ENCODE data around the gene MBD3L3.
"Not testable (repeated sequence)": the region's sequence is repeated elsewhere in the genome, so short reads cannot be mapped to it uniquely, and the experiment has no call there.

The MBD3L3 gene

DNA sequence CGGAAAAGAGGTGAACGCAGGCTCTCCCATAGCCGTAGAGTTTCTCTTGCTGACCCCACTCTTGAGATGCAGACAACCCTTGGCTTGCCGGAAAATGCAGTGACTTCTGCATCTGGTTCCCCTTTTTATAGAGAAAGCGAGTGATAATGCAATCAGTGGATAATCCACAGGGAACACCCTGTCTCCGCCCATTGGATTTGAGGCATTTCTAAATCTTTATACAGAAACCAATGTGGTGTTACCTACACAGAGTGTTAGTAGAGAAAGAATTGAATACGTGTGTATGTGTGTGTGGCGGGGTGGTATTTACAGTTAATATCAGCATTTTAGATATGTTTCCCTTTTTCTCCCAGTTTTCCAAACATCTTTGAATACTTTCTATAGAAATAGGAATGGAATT, at the start of gene MBD3L3:
MBD3L3 (minus strand) TSS at position 101 of the 400 bp plus-strand sequence; CDS start at position 30, 71 bp downstream.
- DNase-seq (ENCODE audit: low read depth), result not testable (repeated sequence)

DNA sequence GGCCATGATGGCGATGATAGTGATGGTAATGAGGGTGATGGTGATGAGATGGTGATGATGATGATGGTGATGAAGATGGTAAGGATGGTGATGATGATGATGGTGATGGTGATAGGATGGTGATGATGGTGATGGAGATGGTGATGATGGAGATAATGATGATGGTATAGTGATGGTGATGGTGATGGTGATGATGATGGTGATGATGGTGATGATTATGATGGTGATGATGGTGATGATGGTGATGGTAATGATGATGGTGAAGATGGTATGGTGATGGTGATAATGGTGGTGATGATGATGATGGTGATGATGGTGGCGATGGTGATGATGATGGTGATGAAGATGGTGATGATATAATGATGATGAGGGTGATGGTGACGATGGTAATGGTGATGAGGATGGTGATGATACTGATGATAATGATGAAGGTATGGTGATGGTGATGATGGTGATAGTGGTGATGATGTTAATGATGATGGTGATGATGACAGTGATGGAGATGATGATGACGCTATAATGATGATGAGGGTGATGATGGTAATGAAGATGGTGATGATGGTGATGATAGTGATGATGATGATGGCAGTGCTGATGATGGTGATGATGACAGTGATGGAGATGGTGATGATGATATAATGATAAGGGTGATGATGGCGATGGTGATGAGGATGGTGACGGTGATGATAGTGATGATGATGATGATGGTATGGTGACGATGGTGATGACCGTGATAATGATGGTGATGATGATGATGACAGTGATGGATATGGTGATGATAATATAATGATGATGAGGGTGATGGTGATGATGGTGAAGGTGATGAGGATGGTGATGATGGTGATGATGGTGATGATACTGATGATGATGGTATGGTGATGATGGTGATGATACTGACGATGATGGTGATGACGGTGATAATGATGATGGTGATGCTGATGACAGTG, 48.5 kb upstream of the MBD3L3 start:
- no peak for DNase-seq (ENCODE audit: low read depth)

DNA sequence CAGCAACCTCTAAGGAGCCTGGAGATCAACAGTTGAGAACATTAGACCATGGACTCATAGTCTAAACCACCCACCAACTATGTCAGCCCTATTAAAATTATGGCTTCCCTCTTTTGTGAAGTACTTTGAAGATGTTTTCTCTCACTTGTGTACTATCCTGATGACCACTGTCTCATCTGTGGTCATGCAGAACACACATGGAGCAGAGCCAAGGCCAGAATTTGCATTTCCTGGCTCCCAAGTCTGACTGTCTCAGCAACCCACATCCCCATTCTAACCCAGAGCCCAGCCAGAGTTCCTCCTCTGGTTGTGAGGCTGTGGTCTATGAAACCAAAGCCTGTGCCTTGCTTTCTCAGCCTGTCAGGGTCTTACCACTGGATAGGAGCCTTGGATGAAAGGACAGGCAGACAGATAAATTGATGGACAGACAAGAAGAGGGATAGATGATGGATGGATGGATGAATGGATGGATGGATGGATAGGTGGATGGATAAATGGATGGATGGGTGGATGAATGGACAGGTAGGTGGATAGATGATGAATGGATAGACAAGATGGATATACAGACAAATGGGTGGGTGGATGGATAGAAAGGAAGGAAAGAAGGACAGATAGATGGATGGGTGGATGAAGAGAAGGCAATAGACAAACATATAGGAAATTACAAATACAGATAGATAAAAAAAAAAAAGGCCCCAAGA, 46.4 kb upstream of the MBD3L3 start:
- DNase-seq (ENCODE audit: low read depth), result no peak

DNA sequence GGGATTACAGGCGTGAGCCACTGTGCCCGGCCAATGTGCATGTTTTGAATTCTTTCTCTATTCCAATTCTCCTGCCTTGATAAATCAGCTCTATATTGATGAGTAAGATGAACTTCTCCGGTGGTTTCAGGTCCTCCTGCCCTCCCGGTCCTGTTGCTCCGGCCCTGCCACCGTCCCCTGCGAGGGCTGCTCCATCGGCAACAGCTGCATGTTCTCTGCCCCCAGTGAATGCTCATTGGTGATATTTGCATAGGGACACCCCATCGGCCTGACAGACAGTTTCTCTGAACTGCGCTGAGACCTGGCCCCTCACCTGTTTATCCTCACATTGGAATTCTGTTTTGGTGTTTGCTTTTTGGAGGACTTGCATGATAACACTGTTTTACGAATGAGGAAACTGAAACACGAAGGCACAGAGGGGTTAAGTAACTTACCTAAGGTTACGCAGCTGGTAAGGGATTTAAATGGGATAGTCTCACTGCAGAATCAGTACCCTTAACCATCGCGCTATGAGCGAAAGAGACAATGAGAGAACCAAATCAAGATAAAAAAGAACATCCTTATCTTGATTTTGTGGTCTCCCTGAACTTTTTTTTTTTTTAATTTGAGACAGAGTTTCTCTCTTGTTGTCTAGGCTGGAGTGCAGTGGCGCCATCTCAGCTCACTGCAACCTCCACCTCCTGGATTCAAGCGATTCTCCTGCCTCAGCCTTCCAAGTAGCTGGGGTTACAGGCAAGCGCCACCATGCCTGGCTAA, 43.2 kb upstream of the MBD3L3 start:
- no peak for DNase-seq (ENCODE audit: low read depth)

DNA sequence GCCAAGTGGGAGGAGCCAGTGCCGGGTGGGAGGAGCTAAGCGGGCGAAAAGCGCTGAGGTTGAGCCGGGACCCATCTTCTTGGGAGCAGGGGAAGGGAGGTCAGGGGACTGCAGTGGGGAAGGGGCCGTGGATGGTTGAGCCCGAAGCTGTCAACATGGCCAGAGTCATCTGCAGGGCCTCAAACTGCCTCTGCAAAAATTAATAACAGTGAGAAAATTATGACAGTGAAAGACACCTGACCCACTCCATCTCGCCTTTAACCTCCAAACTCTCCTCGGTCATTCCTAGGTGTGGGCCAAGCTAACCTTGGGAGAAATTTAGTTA, 41.1 kb upstream of the MBD3L3 start:
- DNase-seq (ENCODE audit: low read depth), result no peak

DNA sequence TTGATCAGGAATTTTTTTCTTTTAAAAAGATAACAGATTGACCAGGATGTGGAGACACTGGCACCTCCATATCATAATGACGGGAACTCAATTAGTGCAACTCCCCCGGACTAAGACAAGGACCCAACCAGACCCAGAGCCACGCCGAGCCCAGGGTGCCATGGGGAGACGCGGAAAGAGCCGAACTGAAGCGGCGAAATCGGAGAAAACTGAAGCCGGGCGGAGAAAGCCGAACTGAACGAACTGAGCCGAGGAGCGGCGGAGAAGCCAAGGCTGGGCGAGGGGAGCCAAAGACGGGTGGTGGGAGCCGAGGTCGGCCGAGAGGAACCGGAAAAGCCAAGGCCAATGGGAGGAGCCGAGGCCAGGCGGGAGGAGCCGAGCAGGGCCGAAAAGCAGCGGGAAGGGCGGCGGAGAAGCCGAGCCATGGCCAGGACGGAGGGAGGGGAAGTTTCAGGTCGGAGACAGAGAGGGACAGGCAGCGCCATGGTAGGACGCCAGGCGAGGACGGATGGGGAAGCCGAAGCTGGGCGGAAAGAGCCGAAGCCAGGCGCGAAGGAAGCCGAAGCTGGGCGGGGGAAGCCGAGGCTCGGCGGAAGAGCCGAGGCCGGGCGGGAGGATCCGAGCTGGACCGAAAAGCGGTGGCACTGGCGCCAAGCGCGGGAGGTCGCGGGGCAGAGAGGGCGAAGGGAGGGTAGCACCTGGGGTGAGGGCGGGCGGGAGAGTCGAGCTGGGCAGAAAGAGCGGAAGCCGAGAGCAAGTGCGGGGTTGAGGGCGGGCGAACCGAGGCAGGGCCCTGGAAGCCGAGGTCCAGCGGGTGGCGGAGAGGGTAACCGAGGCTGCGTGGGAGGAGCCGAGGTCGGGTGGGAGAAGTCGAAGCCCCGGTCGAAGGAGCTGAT, 40.5 kb upstream of the MBD3L3 start:
- DNase-seq (ENCODE audit: low read depth), result peak; percentile 87

DNA sequence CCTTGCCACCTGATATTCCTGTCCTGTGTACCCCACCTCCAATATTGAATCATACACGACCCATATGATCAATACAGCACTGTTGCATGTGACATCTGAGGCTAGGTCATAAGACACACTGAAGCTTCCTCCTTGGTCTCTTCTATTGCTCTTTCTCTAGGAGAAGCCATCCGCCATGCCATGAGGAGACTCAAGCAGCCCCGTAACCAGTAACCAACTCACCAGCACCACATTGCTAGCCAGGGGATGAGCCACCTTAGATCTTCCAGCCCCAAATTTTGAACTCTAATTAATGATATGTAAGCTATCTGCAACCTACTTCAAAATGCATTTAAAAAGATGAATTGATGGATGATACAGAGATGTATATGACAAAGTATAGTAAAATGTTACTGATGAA, 39.6 kb upstream of the MBD3L3 start:
- no peak for DNase-seq (ENCODE audit: low read depth)

DNA sequence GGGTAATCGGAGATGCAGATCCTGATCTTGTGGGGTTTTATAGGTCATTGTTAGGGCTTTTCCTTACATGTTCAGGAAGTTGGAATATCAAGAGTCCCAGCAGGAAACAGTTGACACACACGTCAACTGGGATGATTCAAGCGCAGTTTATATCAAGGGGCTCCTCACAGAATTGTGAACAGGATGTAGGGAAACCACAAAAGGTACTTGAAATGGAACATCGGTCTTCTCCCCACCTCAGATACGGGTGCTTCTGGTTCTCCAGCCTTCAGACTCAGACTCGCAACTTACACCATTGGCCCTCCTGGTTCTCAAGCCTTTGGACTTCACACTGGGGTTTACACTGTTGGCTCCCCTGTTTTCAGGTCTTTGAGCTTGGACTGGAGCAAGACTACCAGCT, 30.5 kb upstream of the MBD3L3 start:
- no peak for DNase-seq (ENCODE audit: low read depth)

DNA sequence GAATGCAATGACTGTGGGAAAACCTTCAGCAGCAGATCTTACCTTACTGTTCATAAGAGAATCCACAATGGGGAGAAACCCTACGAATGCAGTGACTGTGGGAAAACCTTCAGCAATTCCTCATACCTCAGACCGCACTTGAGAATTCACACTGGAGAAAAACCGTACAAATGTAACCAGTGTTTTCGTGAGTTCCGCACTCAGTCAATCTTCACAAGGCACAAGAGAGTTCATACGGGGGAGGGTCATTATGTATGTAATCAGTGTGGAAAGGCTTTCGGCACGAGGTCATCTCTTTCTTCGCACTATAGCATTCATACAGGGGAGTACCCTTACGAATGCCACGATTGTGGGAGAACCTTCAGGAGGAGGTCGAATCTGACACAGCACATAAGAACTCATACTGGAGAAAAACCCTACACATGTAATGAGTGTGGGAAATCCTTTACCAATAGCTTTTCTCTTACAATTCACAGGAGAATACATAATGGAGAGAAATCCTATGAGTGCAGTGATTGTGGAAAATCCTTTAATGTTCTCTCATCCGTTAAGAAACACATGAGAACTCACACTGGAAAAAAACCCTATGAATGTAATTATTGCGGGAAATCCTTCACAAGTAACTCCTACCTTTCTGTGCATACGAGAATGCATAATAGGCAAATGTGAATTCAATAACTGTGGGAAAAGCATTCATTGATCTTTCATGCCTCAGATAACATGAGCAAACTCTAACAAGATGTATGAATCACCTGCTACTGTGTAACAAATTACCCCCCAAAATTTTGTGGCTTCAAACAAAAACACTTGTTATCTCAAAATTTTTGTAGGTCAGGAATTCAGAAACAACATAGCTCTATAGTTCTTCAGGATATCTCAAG, 24.8 kb upstream of the MBD3L3 start:
- DNase-seq (ENCODE audit: low read depth), result peak; percentile 38

DNA sequence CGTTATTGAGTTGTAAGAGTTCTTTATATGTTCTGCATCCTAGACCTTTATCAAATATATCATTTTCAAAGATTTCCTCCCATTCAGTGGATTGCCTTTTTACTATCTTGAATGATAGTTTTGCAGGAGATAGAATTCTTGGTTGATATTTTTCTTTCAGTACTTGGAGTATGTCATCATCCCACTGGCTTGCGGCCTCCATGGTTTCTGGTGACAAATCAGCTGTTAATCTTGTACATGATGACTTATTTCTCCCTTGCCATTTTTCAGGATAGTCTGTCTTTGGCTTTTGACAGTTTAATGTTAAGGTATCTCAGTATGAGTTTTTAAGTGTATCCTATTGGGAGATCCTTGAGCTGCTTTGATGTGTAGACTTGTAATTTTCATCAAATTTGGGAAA, 19.5 kb upstream of the MBD3L3 start:
- no peak for DNase-seq (ENCODE audit: low read depth)

DNA sequence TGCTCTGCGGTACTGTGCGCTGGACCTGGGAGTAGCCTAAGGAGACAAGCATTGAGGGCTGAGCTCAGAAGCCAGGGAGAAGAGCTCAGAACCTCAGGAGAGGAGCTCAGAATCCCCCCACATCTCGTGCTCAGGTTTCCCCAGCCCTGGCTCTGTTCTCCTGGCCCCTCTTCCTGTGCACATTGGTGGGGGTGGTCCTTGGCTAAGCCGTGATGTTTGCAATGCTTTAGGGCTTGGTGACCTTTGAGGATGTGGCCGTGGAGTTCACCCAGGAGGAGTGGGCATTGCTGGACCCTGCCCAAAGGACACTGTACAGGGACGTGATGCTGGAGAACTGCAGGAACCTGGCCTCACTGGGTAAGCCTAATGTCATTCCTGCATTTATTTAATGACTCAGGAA, 17.7 kb upstream of the MBD3L3 start:
- DNase-seq (ENCODE audit: low read depth), result no peak

DNA sequence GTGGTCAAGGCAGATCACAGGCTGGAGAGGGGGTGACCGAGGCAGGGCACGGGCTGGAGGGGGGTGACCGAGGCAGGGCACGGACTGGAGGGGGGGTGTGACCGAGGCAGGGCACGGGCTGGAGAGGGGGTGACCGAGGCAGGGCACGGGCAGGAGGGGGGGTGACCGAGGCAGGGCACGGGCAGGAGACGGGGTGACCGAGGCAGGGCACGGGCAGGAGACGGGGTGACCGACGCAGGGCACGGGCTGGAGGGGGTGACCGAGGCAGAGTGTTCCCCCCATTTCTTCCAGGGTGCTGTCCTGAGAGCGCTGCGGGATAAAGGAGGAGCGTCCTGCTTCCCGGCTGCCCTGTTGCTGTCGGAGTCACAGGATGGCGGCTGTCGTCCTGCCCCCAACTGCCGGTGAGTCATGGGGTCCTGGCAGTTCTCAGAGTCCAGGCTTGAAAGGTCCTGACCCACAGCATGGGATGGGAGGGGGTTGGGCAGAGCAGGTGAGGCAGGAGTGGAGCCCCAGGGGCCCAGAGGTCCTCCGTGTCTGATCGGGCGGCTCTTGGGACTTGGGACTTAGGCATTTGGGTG, 16.3 kb upstream of the MBD3L3 start:
- DNase-seq (ENCODE audit: low read depth), result no peak

DNA sequence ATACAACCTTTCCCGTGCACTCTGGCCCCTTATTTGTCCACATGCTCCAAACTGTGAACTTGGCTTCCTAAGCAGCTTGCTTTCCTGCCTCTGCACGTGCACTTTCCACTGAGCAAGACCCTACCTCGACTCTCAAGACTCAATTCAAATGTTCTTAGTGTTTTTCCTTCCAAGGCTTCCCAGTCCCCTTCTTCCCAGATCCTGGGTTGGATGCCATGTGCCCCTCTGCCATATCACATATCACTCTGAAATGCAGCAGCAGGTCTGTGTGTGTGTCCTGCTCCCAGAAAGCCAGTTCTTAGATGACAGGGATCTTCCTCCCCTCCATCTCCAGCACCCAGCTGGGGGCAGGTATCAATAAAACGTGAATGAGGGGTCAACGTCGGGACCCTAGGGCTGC, 14.1 kb upstream of the MBD3L3 start:
- no peak for DNase-seq (ENCODE audit: low read depth)

DNA sequence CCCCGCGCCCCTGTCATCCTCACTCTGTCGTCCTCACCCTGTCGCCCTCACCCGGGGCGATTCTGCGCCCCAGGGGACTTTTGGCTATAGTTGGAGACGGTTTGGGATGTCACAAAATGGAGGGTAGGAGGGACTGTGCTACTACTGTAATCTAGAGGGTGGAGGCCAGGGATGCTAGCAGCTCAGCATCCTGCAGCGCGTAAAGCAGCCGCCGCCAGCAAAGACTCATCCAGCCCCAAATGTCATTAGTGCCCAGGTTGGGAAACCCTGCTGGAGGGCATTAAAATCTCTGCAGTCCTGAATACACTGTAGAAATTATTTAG, 11.4 kb upstream of the MBD3L3 start:
- peak; percentile 12 for DNase-seq (ENCODE audit: low read depth)

DNA sequence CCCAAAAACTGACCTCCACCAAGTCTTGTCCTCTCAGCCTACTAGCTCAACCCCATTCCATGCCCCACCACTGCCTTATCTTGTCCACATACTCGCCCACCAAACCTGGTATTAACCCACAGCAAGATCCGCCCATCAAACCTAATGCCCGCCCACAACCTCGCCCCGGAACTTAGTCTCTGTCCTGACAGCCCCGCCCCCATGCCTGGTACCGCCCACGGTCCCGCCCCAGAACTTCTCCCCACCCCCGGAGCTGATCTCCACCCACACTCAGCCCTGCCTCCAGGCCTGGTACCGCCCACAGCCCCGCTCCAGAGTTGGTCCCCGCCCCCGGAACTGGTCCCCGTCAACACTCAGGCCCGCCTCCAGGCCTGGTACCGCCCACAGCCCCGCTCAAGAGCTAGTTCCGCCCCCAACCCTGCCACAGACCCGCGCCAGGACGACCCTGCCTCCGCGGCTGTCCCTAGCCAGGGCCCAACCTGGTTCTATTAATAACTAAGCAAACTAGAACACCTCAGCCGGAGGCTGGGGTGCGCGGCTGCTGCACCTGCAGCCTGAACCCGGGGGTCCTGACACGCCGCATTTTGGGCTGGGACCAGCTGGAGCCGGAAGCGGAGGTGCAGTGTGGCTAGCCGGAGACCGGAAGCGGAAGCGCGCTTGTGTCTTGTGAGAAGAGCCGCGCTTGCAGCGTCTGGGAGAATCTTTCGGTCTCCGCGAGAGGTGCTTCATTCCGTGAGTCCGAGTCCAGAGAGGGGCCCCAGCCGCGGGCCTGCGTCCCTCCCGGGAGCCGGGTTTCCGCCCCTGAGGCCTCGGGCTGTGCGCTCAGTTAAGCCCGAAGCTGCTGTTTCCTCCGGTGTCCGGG, 10.8 kb upstream of the MBD3L3 start, which contains the start of gene ZNF557:
ZNF557 (plus strand) TSS at position 662 of the 862 bp plus-strand sequence. CDS start 5,372 bp downstream, outside the sequence.
- peak; percentile 99 for DNase-seq (ENCODE audit: low read depth)

DNA sequence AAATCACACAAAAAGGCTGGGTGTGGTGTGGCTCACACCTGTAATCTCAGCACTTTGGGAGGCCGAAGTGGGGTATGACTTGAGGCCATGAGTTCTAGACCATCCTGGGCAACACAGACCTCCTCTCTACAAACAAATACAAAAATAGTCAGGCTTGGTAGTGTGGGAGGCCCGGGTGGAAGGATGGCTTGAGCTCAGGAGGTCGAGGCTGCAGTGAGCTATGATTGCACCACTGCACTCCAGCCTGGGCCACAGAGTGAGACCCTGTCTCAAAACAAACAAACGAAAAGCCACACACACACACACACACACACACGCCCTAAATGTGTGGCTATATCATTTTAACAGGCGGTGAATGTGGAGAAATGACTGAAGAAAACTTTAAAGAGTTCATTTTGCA, 10.1 kb upstream of the MBD3L3 start:
- no peak for DNase-seq (ENCODE audit: low read depth)

DNA sequence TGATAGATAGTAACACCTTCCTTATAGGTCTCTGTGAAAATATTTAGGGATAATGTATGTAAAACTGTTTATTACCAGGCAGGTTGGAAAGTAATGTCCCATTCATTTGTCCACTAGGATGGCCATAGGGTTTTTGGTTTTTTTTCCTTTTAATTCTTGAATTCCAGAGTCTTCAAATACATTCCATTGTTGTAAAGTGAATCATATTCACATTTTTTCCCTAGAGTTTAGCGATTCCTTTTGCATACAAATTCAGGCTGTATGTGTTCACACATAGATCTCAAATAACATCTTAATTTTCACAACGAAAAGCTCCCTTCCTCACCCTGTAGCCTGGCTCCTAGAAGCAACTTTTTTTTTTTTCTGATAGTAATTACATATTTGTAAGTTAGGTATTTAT, 9.2 kb upstream of the MBD3L3 start:
- DNase-seq (ENCODE audit: low read depth), result peak; percentile 36

DNA sequence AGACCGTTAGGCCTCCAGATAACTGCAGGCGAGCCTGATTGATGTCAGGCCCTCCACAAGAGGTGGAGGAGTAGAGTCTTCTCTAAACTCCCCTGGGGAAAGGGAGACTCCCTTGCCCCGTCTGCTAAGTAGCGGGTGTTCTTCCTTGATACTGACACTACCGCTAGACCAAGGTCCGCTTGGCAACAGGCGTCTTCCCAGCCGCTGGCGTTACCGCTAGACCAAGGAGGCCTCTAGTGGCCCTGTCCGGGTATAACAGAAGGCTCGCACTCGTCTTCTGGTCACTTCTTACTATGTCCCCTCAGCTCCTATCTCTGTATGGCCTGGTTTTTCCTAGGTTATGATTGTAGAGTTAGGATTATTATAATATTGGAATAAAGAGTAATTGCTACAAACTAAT, 8.6 kb upstream of the MBD3L3 start:
- DNase-seq (ENCODE audit: low read depth), result peak; percentile 32

DNA sequence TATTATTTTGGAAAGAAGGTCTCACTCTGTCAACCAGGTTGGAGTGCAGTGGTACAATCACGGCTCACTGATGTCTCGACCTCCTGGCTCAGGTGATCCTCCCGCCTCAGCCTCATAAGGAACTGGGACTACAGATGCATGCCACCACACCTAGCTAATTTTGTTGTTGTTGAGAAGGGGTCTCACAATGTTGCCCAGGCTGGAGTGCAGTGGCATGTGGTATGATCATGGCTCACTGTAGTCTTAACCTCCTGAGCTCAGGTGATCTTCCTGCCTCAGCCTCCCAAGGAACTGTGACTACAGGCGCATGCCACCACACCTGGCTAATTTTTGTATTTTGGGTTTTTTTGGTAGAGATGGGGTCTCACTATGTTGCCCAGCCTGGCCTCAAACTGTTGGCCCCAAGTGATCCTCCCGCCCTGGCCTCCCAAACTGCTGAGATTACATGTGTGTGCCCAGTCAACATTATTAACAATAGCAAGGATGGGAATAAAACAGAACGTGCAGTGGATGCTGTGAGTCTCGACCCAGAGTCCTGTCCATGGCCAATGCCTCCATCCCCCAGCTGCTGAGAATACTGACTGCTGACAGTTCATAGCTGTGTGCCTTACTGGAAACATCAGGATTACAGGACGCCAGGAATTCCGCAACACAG, 5.4 kb upstream of the MBD3L3 start:
- no peak for DNase-seq (ENCODE audit: low read depth)
